Measurements from ENCODE around the gene ODAPH.

The ODAPH gene

GRCh38 chr4:75544870-75545269 lies 11.0 kb upstream of the ODAPH start:
- DNase-seq (ENCODE audit: low spot score): no peak

- no peak for DNase-seq (ENCODE audit: low spot score)
Measured at GRCh38 chr4:75545526-75545925, 10.3 kb upstream of the ODAPH start.

- peak; percentile 32 for DNase-seq (ENCODE audit: low spot score)
Measured at GRCh38 chr4:75547647-75548387, 8.0 kb upstream of the ODAPH start.

GRCh38 chr4:75549019-75549418 lies 6.8 kb upstream of the ODAPH start:
- DNase-seq (ENCODE audit: low spot score): no peak

GRCh38 chr4:75552452-75552851 lies 3.4 kb upstream of the ODAPH start:
- no peak for DNase-seq (ENCODE audit: low spot score)

- DNase-seq (ENCODE audit: low spot score): no peak
Measured at GRCh38 chr4:75557696-75558095, 1.8 kb downstream of the ODAPH start.

GRCh38 chr4:75561789-75562188 lies 5.9 kb downstream of the ODAPH start:
- DNase-seq (ENCODE audit: low spot score): no peak

- DNase-seq (ENCODE audit: low spot score): no peak
Measured at GRCh38 chr4:75564023-75564422, 8.2 kb downstream of the ODAPH start.

GRCh38 chr4:75565481-75565880 lies 9.6 kb downstream of the ODAPH start:
- DNase-seq (ENCODE audit: low spot score): no peak

- no peak for DNase-seq (ENCODE audit: low spot score)
Measured at GRCh38 chr4:75566911-75567310, 11.0 kb downstream of the ODAPH start.

GRCh38 chr4:75567725-75568124 lies 11.9 kb downstream of the ODAPH start:
- DNase-seq (ENCODE audit: low spot score): no peak

- no peak for DNase-seq (ENCODE audit: low spot score)
Measured at GRCh38 chr4:75584067-75584466, 28.2 kb downstream of the ODAPH start.

GRCh38 chr4:75593393-75593792 lies 37.5 kb downstream of the ODAPH start:
- DNase-seq (ENCODE audit: low spot score): no peak

GRCh38 chr4:75596061-75596460 lies 40.2 kb downstream of the ODAPH start:
- no peak for DNase-seq (ENCODE audit: low spot score)

GRCh38 chr4:75598390-75598789 lies 42.5 kb downstream of the ODAPH start:
- no peak for DNase-seq (ENCODE audit: low spot score)

- no peak for DNase-seq (ENCODE audit: low spot score)
Measured at GRCh38 chr4:75599647-75600046, 43.8 kb downstream of the ODAPH start.

- DNase-seq (ENCODE audit: low spot score): no peak
Measured at GRCh38 chr4:75605928-75606327, 50.1 kb downstream of the ODAPH start.

GRCh38 chr4:75612306-75612705 lies 56.4 kb downstream of the ODAPH start:
- DNase-seq (ENCODE audit: low spot score): no peak
